ENCODE data around the gene HOMER3. TPM values are rescaled to one million over a fixed set of nuclear protein-coding genes. Genes with fewer than 3 reads are reported as not detected.

Gene HOMER3
- total and polyA plus RNA-seq, 12 donors = 13.9 to 130 (median 34.8) TPM

- no peaks in the 10 kb centered on the region for H3K9me3 ChIP-seq (replicated peaks in 1 of 3)
- intact Hi-C loops (cut with DNase I) = loop anchor here in 1 of 2 donors (10.0 kb wide), 1 partner anchor 95 kb away; no protein-coding TSS in a partner anchor
- H3K27me3 ChIP-seq = peaks cover 5% of the 10 kb centered on the region
- no peaks in the 10 kb centered on the region for H3K36me3 ChIP-seq (replicated peaks in 1 of 2)
- DNase-seq = no peak
- no peak overlapping the region for H3K4me3 ChIP-seq
- no peak overlapping the region for H3K27ac ChIP-seq
- H3K4me1 ChIP-seq (replicated peaks in 1 of 2) = peaks cover 0 to 1% of the 10 kb centered on the region in 2 donors
- 77 to 82% (median 79%) methylated on average over 8 to 10 of the region's 10 CpGs for WGBS, 4 donors
- TF ChIP-seq, protein P1, sequence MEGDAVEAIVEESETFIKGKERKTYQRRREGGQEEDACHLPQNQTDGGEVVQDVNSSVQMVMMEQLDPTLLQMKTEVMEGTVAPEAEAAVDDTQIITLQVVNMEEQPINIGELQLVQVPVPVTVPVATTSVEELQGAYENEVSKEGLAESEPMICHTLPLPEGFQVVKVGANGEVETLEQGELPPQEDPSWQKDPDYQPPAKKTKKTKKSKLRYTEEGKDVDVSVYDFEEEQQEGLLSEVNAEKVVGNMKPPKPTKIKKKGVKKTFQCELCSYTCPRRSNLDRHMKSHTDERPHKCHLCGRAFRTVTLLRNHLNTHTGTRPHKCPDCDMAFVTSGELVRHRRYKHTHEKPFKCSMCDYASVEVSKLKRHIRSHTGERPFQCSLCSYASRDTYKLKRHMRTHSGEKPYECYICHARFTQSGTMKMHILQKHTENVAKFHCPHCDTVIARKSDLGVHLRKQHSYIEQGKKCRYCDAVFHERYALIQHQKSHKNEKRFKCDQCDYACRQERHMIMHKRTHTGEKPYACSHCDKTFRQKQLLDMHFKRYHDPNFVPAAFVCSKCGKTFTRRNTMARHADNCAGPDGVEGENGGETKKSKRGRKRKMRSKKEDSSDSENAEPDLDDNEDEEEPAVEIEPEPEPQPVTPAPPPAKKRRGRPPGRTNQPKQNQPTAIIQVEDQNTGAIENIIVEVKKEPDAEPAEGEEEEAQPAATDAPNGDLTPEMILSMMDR (IDR thresholded peaks at IDR 0.05) = no peak
- TF ChIP-seq POLR2A (IDR thresholded peaks at IDR 0.05) = no peak
Measured at GRCh38 chr19:18889949-18890745, 50.9 kb downstream of the HOMER3 start.

GRCh38 chr19:18886972-18887371, 54.0 kb downstream of the HOMER3 start:
- no peaks in the 10 kb centered on the region for H3K27me3 ChIP-seq
- no peak overlapping the region for H3K27ac ChIP-seq
- intact Hi-C loops (cut with DNase I) = no loop called here
- H3K4me3 ChIP-seq = no peak overlapping the region
- no peak for DNase-seq
- H3K4me1 ChIP-seq (replicated peaks in 1 of 2) = no peaks in the 10 kb centered on the region
- no peaks in the 10 kb centered on the region for H3K36me3 ChIP-seq (replicated peaks in 1 of 2)
- 84 to 95% (median 91%) methylated on average over 4 of the region's 4 CpGs for WGBS, 4 donors
- no peaks in the 10 kb centered on the region for H3K9me3 ChIP-seq (replicated peaks in 1 of 3)
- TF ChIP-seq POLR2A (IDR thresholded peaks at IDR 0.05) = no peak
- TF ChIP-seq, protein P1 (IDR thresholded peaks at IDR 0.05) = no peak

- Histone ChIP-seq H3K4me1 (replicated peaks in 1 of 2) (no peaks in the 10 kb centered on the region), H3K27ac (no peak overlapping the region), H3K4me3 (no peak overlapping the region), H3K27me3 (no peaks in the 10 kb centered on the region), H3K9me3 (replicated peaks in 1 of 3) (no peaks in the 10 kb centered on the region), H3K36me3 (replicated peaks in 1 of 2) (no peaks in the 10 kb centered on the region)
- DNase-seq = no peak
- 83 to 85% (median 85%) methylated on average over 18 to 30 of the region's 30 CpGs for WGBS, 4 donors
- intact Hi-C loops (cut with DNase I) = no loop called here
- TF ChIP-seq, protein P1 (IDR thresholded peaks at IDR 0.05) = no peak
- TF ChIP-seq POLR2A (IDR thresholded peaks at IDR 0.05) = no peak
Measured at GRCh38 chr19:18883526-18884304, 57.3 kb downstream of the HOMER3 start.

DNA sequence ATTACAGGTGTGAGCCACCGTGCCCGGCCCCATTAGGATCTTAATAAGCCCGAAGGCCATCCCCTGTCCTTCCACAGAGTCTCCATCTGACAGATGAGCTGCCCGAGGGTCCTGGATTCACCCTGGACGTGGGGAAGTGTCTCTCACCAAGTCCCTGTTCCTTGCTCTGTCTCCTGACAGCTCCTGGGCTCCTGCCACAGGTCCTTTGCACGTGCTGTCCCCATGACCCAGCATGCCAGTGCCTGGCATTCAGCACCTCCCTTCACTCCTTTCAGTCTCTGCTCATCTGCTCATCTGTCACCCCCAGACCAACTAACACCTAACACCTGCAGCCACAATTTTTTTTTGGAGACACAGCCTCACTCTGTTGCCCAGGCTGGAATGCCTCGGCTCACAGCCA, 59.5 kb downstream of the HOMER3 start:
- Histone ChIP-seq H3K4me3 (no peak overlapping the region), H3K27me3 (no peaks in the 10 kb centered on the region), H3K4me1 (replicated peaks in 1 of 2) (no peaks in the 10 kb centered on the region), H3K27ac (no peak overlapping the region), H3K9me3 (replicated peaks in 1 of 3) (no peaks in the 10 kb centered on the region), H3K36me3 (replicated peaks in 1 of 2) (no peaks in the 10 kb centered on the region)
- WGBS, 4 donors = 86 to 96% (median 93%) methylated on average over 6 to 7 of the region's 7 CpGs
- intact Hi-C loops (cut with DNase I) = no loop called here
- no peak for DNase-seq
- TF ChIP-seq POLR2A (IDR thresholded peaks at IDR 0.05) = no peak
- TF ChIP-seq, protein P1 (IDR thresholded peaks at IDR 0.05) = no peak
